Measurements from ENCODE around the gene TDRD12.

GRCh38 chr19:32751066-32751465 is 31.5 kb downstream of the TDRD12 start:
- TF ChIP-seq CTCF (conservative IDR thresholded peaks at IDR 0.05) (no peak), ZFX (IDR thresholded peaks at IDR 0.05) (no peak)
